ENCODE results near the gene ANTXRL. TPM values are rescaled to one million over a fixed set of nuclear protein-coding genes. Genes with fewer than 3 reads are reported as not detected.
A peak's percentile ranks its signal among the peaks of the same experiment; 100 is the strongest.

The ANTXRL gene
- total and polyA plus RNA-seq, 2 of the 8 experiments (the other 6 are each of a cell fraction or from before 2014, with no cell fraction given) = not detected

- no peaks in the 10 kb centered on the region for H4K20me1 ChIP-seq (replicated peaks in 1 of 2; ENCODE audit: control insufficient read depth in 1 of 2, insufficient read depth in 2 of 2, low read length in 2 of 2)
- H2BK15ac ChIP-seq (ENCODE audit: low read length) = no peak overlapping the region
- FAIRE-seq = no peak
- no peaks in the 10 kb centered on the region for H3K79me2 ChIP-seq (ENCODE audit: control insufficient read depth in 1 of 2, insufficient read depth in 2 of 2, low read length in 2 of 2)
- no peak overlapping the region for H2BK20ac ChIP-seq (ENCODE audit: low read length)
- no peak overlapping the region for H3K56ac ChIP-seq (replicated peaks; ENCODE audit: insufficient read length, low read depth, low read length)
- H3K23ac ChIP-seq (ENCODE audit: insufficient read length) = no peak overlapping the region
- no peak overlapping the region for H3K9ac ChIP-seq (replicated peaks in 1 of 4; ENCODE audit: extremely low read depth in 1 of 4, low read depth in 3 of 4, low read length in 3 of 4)
- no peak overlapping the region for H3K18ac ChIP-seq (ENCODE audit: extremely low read depth, low read length)
- H3K36me3 ChIP-seq (ENCODE audit: control insufficient read depth in 2 of 4, insufficient read depth in 4 of 4, low read length in 3 of 4) = no peaks in the 10 kb centered on the region
- H3K23me2 ChIP-seq (ENCODE audit: low read depth, low read length) = peaks cover 16% of the 10 kb centered on the region
- peaks cover 0 to 6% (median under 1%) of the 10 kb centered on the region in 4 experiments; a peak in 5 of 7 replicates for H3K4me1 ChIP-seq (replicated peaks in 1 of 4; ENCODE audit: control insufficient read depth in 3 of 4, insufficient read depth in 4 of 4, low read length in 3 of 4)
- H3K4me3 ChIP-seq (ENCODE audit: extremely low read depth in 1 of 4, insufficient read depth in 2 of 4, low read depth in 3 of 4, low read length in 4 of 4) = peak overlapping the region; percentile 60 to 86 (median 72); a peak in 7 of 8 replicates
- no peak overlapping the region for H2BK120ac ChIP-seq (replicated peaks; ENCODE audit: low read depth, low read length)
- WGBS, 2 experiments (ENCODE audit: extremely low coverage in 1 of 2, insufficient coverage in 1 of 2, insufficient read length in 1 of 2, insufficient replicate concordance in 2 of 2, low coverage in 1 of 2, low lambda C conversion rate in 2 of 2, missing lambda C conversion rate in 1 of 2) = 68% methylated on average over 3 of the region's 3 CpGs; no CpG with 5 or more reads in 1 of the 2 experiments
- ChIA-PET POLR2A (ENCODE audit: partially characterized antibody) (interaction anchor here (1.3 kb wide), 1 partner anchor 12 kb away, joined by 5 read pairs; no protein-coding TSS in a partner anchor), CTCF (ENCODE audit: partially characterized antibody) (interaction anchor here (0.8 kb wide), 1 partner anchor 28 kb away, joined by 3 read pairs; no protein-coding TSS in a partner anchor)
- H2BK12ac ChIP-seq (ENCODE audit: low read depth, low read length) = no peak overlapping the region
- H4K91ac ChIP-seq (replicated peaks; ENCODE audit: insufficient read length, low read length) = no peak overlapping the region
- no peak overlapping the region for H3K14ac ChIP-seq (ENCODE audit: insufficient read length)
- no peak for DNase-seq (ENCODE audit: low read depth in 1 of 2, low spot score in 2 of 2)
- H3K4ac ChIP-seq (replicated peaks; ENCODE audit: insufficient read length, low read depth, low read length) = no peak overlapping the region
- no peak overlapping the region for H4K8ac ChIP-seq (ENCODE audit: extremely low read depth, insufficient read depth, low read length)
- peak overlapping the region; percentile 87 to 89 for H3K4me2 ChIP-seq (ENCODE audit: insufficient read depth in 1 of 2, low read depth in 2 of 2, low read length in 2 of 2)
- no peak overlapping the region for H2AFZ ChIP-seq (ENCODE audit: low read length)
- H2AK5ac ChIP-seq (ENCODE audit: low read depth, low read length) = no peak overlapping the region
- peaks cover 16 to 39% (median 37%) of the 10 kb centered on the region in 4 experiments for H3K27me3 ChIP-seq (replicated peaks in 1 of 4; ENCODE audit: control insufficient read depth in 3 of 4, extremely low read depth in 1 of 4, insufficient read depth in 3 of 4, low read length in 3 of 4)
- H3K27ac ChIP-seq (ENCODE audit: low read depth, low read length) = no peak overlapping the region
- no peak overlapping the region for H2BK5ac ChIP-seq (ENCODE audit: low read depth, low read length)
- H3K9me3 ChIP-seq (ENCODE audit: insufficient read depth in 2 of 2, low read depth in 1 of 2, low read length in 1 of 2) = no peaks in the 10 kb centered on the region
- H4K5ac ChIP-seq (ENCODE audit: insufficient read length, low read depth, low read length) = no peak overlapping the region
- H3K79me1 ChIP-seq (ENCODE audit: low read depth, low read length) = no peaks in the 10 kb centered on the region
- TF ChIP-seq BRCA1 (IDR thresholded peaks at IDR 0.05; ENCODE audit: low read depth, low read length) (no peak), CBX5 (IDR thresholded peaks at IDR 0.05; ENCODE audit: low read depth, low read length) (no peak), GTF2F1 (IDR thresholded peaks at IDR 0.05; ENCODE audit: borderline replicate concordance, low read depth, low read length) (no peak), E2F6 (IDR thresholded peaks at IDR 0.05) (no peak), SAP30 (IDR thresholded peaks at IDR 0.05; ENCODE audit: insufficient read depth, insufficient replicate concordance, low read length) (no peak), NRF1 (IDR thresholded peaks at IDR 0.05; ENCODE audit: low read depth, low read length) (no peak), PHF8 (conservative IDR thresholded peaks at IDR 0.05; ENCODE audit: low read depth, low read length) (no peak), EGR1 (IDR thresholded peaks at IDR 0.05; ENCODE audit: borderline replicate concordance, low read depth, low read length) (no peak)
Measured at GRCh38 chr10:46285300-46285699, 1.5 kb upstream of the ANTXRL start.

Measured in H1 (cell line).